GM11168 (cell line): ENCODE measurements around the gene PDCD1LG2.

Experiments
- in situ Hi-C: fragments of 300-500 bp; cut with MboI; formaldehyde crosslinking; loops from one replicate; pipeline ENCODE4 v1.12.0; 2022; ENCODE audit warnings: low sequenced_read_pairs; ENCODE audit not compliant: unreplicated experiment

PDCD1LG2 gene

GRCh38 chr9:5561828-5562488 lies 51.6 kb downstream of the PDCD1LG2 start:
- in situ Hi-C loops, result no loop called here

- in situ Hi-C loops, result no loop called here
Measured at GRCh38 chr9:5562806-5563416, 52.6 kb downstream of the PDCD1LG2 start.

- in situ Hi-C loops, result no loop called here
Measured at GRCh38 chr9:5563417-5563815, 53.1 kb downstream of the PDCD1LG2 start.

GRCh38 chr9:5563886-5564285 lies 53.6 kb downstream of the PDCD1LG2 start:
- in situ Hi-C loops, result no loop called here

- in situ Hi-C loops, result no loop called here
Measured at GRCh38 chr9:5566054-5566618, 55.8 kb downstream of the PDCD1LG2 start.

GRCh38 chr9:5568868-5569267 lies 58.5 kb downstream of the PDCD1LG2 start:
- in situ Hi-C loops, result no loop called here

- in situ Hi-C loops, result no loop called here
Measured at GRCh38 chr9:5569409-5569808, 59.1 kb downstream of the PDCD1LG2 start.

- in situ Hi-C loops, result no loop called here
Measured at GRCh38 chr9:5569891-5570290, 59.6 kb downstream of the PDCD1LG2 start.

- in situ Hi-C loops, result no loop called here
Measured at GRCh38 chr9:5571629-5572232, 61.4 kb downstream of the PDCD1LG2 start.

GRCh38 chr9:5574097-5574496 lies 63.8 kb downstream of the PDCD1LG2 start:
- in situ Hi-C loops, result no loop called here

GRCh38 chr9:5575000-5575399 lies 64.7 kb downstream of the PDCD1LG2 start:
- in situ Hi-C loops, result loop anchor here (25.0 kb wide), 1 partner anchor 513 kb away; no protein-coding TSS in a partner anchor

- in situ Hi-C loops, result loop anchor here (25.0 kb wide), 1 partner anchor 515 kb away; no protein-coding TSS in a partner anchor
Measured at GRCh38 chr9:5577225-5577624, 66.9 kb downstream of the PDCD1LG2 start.

GRCh38 chr9:5578018-5578697 lies 67.8 kb downstream of the PDCD1LG2 start:
- in situ Hi-C loops, result loop anchor here (25.0 kb wide), 1 partner anchor 516 kb away; no protein-coding TSS in a partner anchor

- in situ Hi-C loops, result loop anchor here (25.0 kb wide), 1 partner anchor 516 kb away; no protein-coding TSS in a partner anchor
Measured at GRCh38 chr9:5578698-5579085, 68.4 kb downstream of the PDCD1LG2 start.

- in situ Hi-C loops, result loop anchor here (25.0 kb wide), 1 partner anchor 518 kb away; no protein-coding TSS in a partner anchor
Measured at GRCh38 chr9:5579881-5580280, 69.5 kb downstream of the PDCD1LG2 start.

- in situ Hi-C loops, result loop anchor here (25.0 kb wide), 1 partner anchor 518 kb away; no protein-coding TSS in a partner anchor
Measured at GRCh38 chr9:5580650-5581049, 70.3 kb downstream of the PDCD1LG2 start.

GRCh38 chr9:5581706-5582105 lies 71.4 kb downstream of the PDCD1LG2 start:
- in situ Hi-C loops, result loop anchor here (25.0 kb wide), 1 partner anchor 519 kb away; no protein-coding TSS in a partner anchor

GRCh38 chr9:5582835-5583195 lies 72.5 kb downstream of the PDCD1LG2 start:
- in situ Hi-C loops, result loop anchor here (25.0 kb wide), 1 partner anchor 521 kb away; no protein-coding TSS in a partner anchor

GRCh38 chr9:5586391-5586802 lies 76.1 kb downstream of the PDCD1LG2 start:
- in situ Hi-C loops, result loop anchor here (25.0 kb wide), 1 partner anchor 524 kb away; no protein-coding TSS in a partner anchor

- in situ Hi-C loops, result loop anchor here (25.0 kb wide), 1 partner anchor 525 kb away; no protein-coding TSS in a partner anchor
Measured at GRCh38 chr9:5587024-5587423, 76.7 kb downstream of the PDCD1LG2 start.
